OCI-LY1 (cell line): ENCODE data around the gene HS3ST2.

Source experiments
- H2AFZ ChIP-seq: fragments of 200-600 bp; sonication (generic), shearing (Covaris generic); 2 replicates; pipeline ENCODE4 v1.6.0; 2014; ENCODE audit warnings: antibody characterized with exemption, mild to moderate bottlenecking, low read length
- H3F3A ChIP-seq: fragments of 200-600 bp; sonication (generic), shearing (Covaris generic); 2 replicates; pipeline ENCODE4 v1.6.0; 2014; ENCODE audit warnings: mild to moderate bottlenecking, antibody characterized with exemption, low read length, moderate library complexity; ENCODE audit not compliant: insufficient read depth
- H3K27ac ChIP-seq: fragments of 200-600 bp; sonication (generic); 2 replicates; pipeline ENCODE4 v1.5.1; 2014; ENCODE audit warnings: low read length, mixed run types, mild to moderate bottlenecking, low read depth; ENCODE audit not compliant: poor library complexity, severe bottlenecking
- H3K27me3 ChIP-seq: fragments of 200-600 bp; sonication (generic); 2 replicates; pipeline ENCODE4 v1.6.0; 2014; ENCODE audit warnings: antibody characterized with exemption, mild to moderate bottlenecking, low read length, moderate library complexity; ENCODE audit not compliant: insufficient read depth
- H3K36me3 ChIP-seq: fragments of 200-600 bp; sonication (generic); 2 replicates; pipeline ENCODE4 v1.6.1; 2014; ENCODE audit warnings: mild to moderate bottlenecking, antibody characterized with exemption, low read length, moderate library complexity, mixed read lengths; ENCODE audit not compliant: insufficient read depth
- H3K4me1 ChIP-seq: fragments of 200-600 bp; sonication (generic); 2 replicates; pipeline ENCODE4 v1.5.1; 2014; ENCODE audit warnings: mild to moderate bottlenecking, low read length, moderate library complexity; ENCODE audit not compliant: insufficient read depth, severe bottlenecking
- H3K4me2 ChIP-seq: fragments of 200-600 bp; sonication (generic), shearing (Covaris generic); 2 replicates; pipeline ENCODE4 v1.6.1; 2014; ENCODE audit warnings: low read length
- H3K4me3 ChIP-seq: fragments of 200-600 bp; sonication (generic); 2 replicates; pipeline ENCODE4 v1.5.1; 2014; ENCODE audit warnings: low read length, low read depth, mild to moderate bottlenecking, mixed read lengths; ENCODE audit not compliant: poor library complexity, severe bottlenecking
- H3K79me2 ChIP-seq: fragments of 200-600 bp; shearing (Covaris generic); 2 replicates; pipeline ENCODE4 v1.6.1; 2016; ENCODE audit warnings: mixed run types, low read length, mixed read lengths; ENCODE audit not compliant: insufficient read depth
- H3K9ac ChIP-seq: fragments of 200-600 bp; sonication (generic), shearing (Covaris generic); 2 replicates; pipeline ENCODE4 v1.6.1; 2014; ENCODE audit warnings: mild to moderate bottlenecking, low read length, mixed read lengths
- H3K9me2 ChIP-seq: fragments of 200-600 bp; sonication (generic), shearing (Covaris generic); 2 replicates; pipeline ENCODE4 v1.6.1; 2014; ENCODE audit warnings: low read depth, mild to moderate bottlenecking, low read length, mixed read lengths
- H3K9me3 ChIP-seq: fragments of 200-600 bp; shearing (Covaris generic); 2 replicates; pipeline ENCODE4 v1.6.1; 2014; ENCODE audit warnings: low read length, mixed read lengths
- H4K20me1 ChIP-seq: fragments of 200-600 bp; sonication (generic), shearing (Covaris generic); 2 replicates; pipeline ENCODE4 v1.6.0; 2016; ENCODE audit warnings: mild to moderate bottlenecking, low read length; ENCODE audit not compliant: insufficient read depth
- CTCF ChIP-seq: fragments of 200-600 bp; sonication (generic), shearing (Covaris generic); IDR thresholded peaks from 2 replicates; pipeline ENCODE4 v1.5.1; 2017; ENCODE audit warnings: mild to moderate bottlenecking, antibody characterized with exemption, low read length, moderate library complexity, mixed read lengths
- EZH2 ChIP-seq: fragments of 200-600 bp; sonication (generic), shearing (Covaris generic); IDR thresholded peaks from 2 replicates; pipeline ENCODE4 v1.8.0; 2017; ENCODE audit warnings: borderline replicate concordance, mixed run types, mild to moderate bottlenecking, antibody characterized with exemption, low read length, moderate library complexity, mixed read lengths

Gene HS3ST2

GRCh38 chr16:22945361-22945760, 131.4 kb downstream of the HS3ST2 start:
- Histone ChIP-seq H3K9me3 (no peaks in the 10 kb centered on the region), H3F3A (no peaks in the 10 kb centered on the region), H3K9ac (no peak overlapping the region), H3K9me2 (no peaks in the 10 kb centered on the region), H2AFZ (no peak overlapping the region), H3K4me2 (no peak overlapping the region), H3K4me1 (no peaks in the 10 kb centered on the region), H4K20me1 (no peaks in the 10 kb centered on the region), H3K27me3 (no peaks in the 10 kb centered on the region), H3K27ac (no peak overlapping the region), H3K79me2 (no peaks in the 10 kb centered on the region), H3K4me3 (no peak overlapping the region), H3K36me3 (no peaks in the 10 kb centered on the region)
- TF ChIP-seq EZH2 (no peak), CTCF (no peak)

GRCh38 chr16:22946433-22946832, 132.5 kb downstream of the HS3ST2 start:
- Histone ChIP-seq H3K9ac (no peak overlapping the region), H4K20me1 (no peaks in the 10 kb centered on the region), H3K4me3 (no peak overlapping the region), H3F3A (no peaks in the 10 kb centered on the region), H3K27me3 (no peaks in the 10 kb centered on the region), H3K4me1 (no peaks in the 10 kb centered on the region), H3K79me2 (no peaks in the 10 kb centered on the region), H2AFZ (no peak overlapping the region), H3K36me3 (no peaks in the 10 kb centered on the region), H3K9me2 (no peaks in the 10 kb centered on the region), H3K27ac (no peak overlapping the region), H3K9me3 (no peaks in the 10 kb centered on the region), H3K4me2 (no peak overlapping the region)
- TF ChIP-seq EZH2: no peak
- TF ChIP-seq CTCF: no peak

- Histone ChIP-seq H3K27ac (no peak overlapping the region), H3K9me2 (no peaks in the 10 kb centered on the region), H3K79me2 (no peaks in the 10 kb centered on the region), H3K36me3 (no peaks in the 10 kb centered on the region), H3K4me3 (no peak overlapping the region), H4K20me1 (no peaks in the 10 kb centered on the region), H3K4me2 (no peak overlapping the region), H3F3A (no peaks in the 10 kb centered on the region), H3K9me3 (no peaks in the 10 kb centered on the region), H3K4me1 (no peaks in the 10 kb centered on the region), H3K27me3 (no peaks in the 10 kb centered on the region), H3K9ac (no peak overlapping the region), H2AFZ (no peak overlapping the region)
- TF ChIP-seq CTCF (no peak), EZH2 (no peak)
These were observed 134.2 kb downstream of the HS3ST2 start for GRCh38 chr16:22948058-22948602.
